Neural cell (in vitro differentiated cells): ENCODE results near the gene RABGEF1.
"Not testable (repeated sequence)": the region's sequence is repeated elsewhere in the genome, so short reads cannot be mapped to it uniquely, and the experiment has no call there.

Experiments
- EP300 ChIP-seq: fragments of 450-650 bp; conservative IDR thresholded peaks from 2 replicates; pipeline ENCODE4 v1.6.1; 2014; ENCODE audit warnings: antibody characterized with exemption, mild to moderate bottlenecking, moderate library complexity; ENCODE audit not compliant: poor library complexity, severe bottlenecking
- EZH2 ChIP-seq: fragments of 200-600, 300-800 bp; shearing (Covaris generic), sonication (generic); IDR thresholded peaks from 2 replicates; pipeline ENCODE4 v1.6.1; 2014; ENCODE audit warnings: antibody characterized with exemption, low read length, borderline replicate concordance, mild to moderate bottlenecking; ENCODE audit not compliant: insufficient read depth, poor library complexity, severe bottlenecking
- MXI1 ChIP-seq: fragments of 450-650 bp; conservative IDR thresholded peaks from 2 replicates; pipeline ENCODE4 v1.6.1; 2014; ENCODE audit warnings: antibody characterized with exemption, mild to moderate bottlenecking; ENCODE audit not compliant: poor library complexity, severe bottlenecking
- POLR2AphosphoS5 ChIP-seq: IDR thresholded peaks from 2 replicates; pipeline ENCODE4 v1.6.1; 2012
- RAD21 ChIP-seq: fragments of 450-650 bp; conservative IDR thresholded peaks from 2 replicates; pipeline ENCODE4 v1.6.1; 2014; ENCODE audit warnings: antibody characterized with exemption, mild to moderate bottlenecking, moderate library complexity
- SMC3 ChIP-seq: fragments of 450-650 bp; conservative IDR thresholded peaks from 2 replicates; pipeline ENCODE4 v1.6.1; 2014; ENCODE audit warnings: antibody characterized with exemption, mild to moderate bottlenecking, moderate library complexity; ENCODE audit not compliant: poor library complexity
- TAF1 ChIP-seq: IDR thresholded peaks from 2 replicates; pipeline ENCODE4 v1.6.1; 2012; ENCODE audit warnings: low read depth
- TF ChIP-seq, protein P1 (sequence below): fragments of 450-650 bp; IDR thresholded peaks from 2 replicates; pipeline ENCODE4 v1.5.1; 2014; ENCODE audit warnings: antibody characterized with exemption, mild to moderate bottlenecking, moderate library complexity; ENCODE audit not compliant: poor library complexity, severe bottlenecking
- TF ChIP-seq, protein P2 (sequence below): IDR thresholded peaks from 2 replicates; pipeline ENCODE4 v1.6.1; 2012; ENCODE audit warnings: borderline replicate concordance

DNA sequence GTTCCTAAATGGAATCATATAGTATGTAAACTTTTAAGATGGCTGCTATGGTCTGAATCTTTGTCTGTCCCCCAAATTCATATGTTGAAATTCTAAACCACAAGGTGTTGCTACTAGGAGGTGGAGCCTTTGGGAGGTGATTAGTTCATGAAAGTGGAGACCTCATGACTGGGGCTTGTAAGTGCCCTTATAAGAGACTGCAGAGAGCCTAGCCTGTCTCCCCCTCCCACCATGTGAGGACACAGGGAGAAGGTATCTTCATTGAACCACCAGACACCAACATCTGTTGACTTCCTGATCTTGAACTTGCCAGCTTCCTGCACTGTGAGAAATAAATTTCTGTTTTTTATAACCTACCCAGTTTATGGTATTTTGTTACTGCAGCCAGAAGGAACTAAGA is 27.0 kb downstream of the RABGEF1 start:
- TF ChIP-seq, protein P1, sequence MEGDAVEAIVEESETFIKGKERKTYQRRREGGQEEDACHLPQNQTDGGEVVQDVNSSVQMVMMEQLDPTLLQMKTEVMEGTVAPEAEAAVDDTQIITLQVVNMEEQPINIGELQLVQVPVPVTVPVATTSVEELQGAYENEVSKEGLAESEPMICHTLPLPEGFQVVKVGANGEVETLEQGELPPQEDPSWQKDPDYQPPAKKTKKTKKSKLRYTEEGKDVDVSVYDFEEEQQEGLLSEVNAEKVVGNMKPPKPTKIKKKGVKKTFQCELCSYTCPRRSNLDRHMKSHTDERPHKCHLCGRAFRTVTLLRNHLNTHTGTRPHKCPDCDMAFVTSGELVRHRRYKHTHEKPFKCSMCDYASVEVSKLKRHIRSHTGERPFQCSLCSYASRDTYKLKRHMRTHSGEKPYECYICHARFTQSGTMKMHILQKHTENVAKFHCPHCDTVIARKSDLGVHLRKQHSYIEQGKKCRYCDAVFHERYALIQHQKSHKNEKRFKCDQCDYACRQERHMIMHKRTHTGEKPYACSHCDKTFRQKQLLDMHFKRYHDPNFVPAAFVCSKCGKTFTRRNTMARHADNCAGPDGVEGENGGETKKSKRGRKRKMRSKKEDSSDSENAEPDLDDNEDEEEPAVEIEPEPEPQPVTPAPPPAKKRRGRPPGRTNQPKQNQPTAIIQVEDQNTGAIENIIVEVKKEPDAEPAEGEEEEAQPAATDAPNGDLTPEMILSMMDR = not testable (repeated sequence)
- TF ChIP-seq POLR2AphosphoS5, EZH2, RAD21, TAF1, EP300, MXI1, SMC3: not testable (repeated sequence)
- TF ChIP-seq, protein P2, sequence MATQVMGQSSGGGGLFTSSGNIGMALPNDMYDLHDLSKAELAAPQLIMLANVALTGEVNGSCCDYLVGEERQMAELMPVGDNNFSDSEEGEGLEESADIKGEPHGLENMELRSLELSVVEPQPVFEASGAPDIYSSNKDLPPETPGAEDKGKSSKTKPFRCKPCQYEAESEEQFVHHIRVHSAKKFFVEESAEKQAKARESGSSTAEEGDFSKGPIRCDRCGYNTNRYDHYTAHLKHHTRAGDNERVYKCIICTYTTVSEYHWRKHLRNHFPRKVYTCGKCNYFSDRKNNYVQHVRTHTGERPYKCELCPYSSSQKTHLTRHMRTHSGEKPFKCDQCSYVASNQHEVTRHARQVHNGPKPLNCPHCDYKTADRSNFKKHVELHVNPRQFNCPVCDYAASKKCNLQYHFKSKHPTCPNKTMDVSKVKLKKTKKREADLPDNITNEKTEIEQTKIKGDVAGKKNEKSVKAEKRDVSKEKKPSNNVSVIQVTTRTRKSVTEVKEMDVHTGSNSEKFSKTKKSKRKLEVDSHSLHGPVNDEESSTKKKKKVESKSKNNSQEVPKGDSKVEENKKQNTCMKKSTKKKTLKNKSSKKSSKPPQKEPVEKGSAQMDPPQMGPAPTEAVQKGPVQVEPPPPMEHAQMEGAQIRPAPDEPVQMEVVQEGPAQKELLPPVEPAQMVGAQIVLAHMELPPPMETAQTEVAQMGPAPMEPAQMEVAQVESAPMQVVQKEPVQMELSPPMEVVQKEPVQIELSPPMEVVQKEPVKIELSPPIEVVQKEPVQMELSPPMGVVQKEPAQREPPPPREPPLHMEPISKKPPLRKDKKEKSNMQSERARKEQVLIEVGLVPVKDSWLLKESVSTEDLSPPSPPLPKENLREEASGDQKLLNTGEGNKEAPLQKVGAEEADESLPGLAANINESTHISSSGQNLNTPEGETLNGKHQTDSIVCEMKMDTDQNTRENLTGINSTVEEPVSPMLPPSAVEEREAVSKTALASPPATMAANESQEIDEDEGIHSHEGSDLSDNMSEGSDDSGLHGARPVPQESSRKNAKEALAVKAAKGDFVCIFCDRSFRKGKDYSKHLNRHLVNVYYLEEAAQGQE = not testable (repeated sequence)
